ENCODE measurements around the gene STARD9. TPM values are rescaled to one million over a fixed set of nuclear protein-coding genes. Genes with fewer than 3 reads are reported as not detected.
A peak's percentile ranks its signal among the peaks of the same experiment; 100 is the strongest.

Gene STARD9
- total and polyA plus RNA-seq, 8 donors, result 9.4 to 22.6 (median 18.8) TPM

- no peak for DNase-seq
- intact Hi-C loops (cut with DNase I), result loop anchor here in 1 of 2 donors (10.0 kb wide), 1 partner anchor 86 kb away; no protein-coding TSS in a partner anchor
- no peaks in the 10 kb centered on the region for H3K27me3 ChIP-seq
- H3K9me3 ChIP-seq, result no peaks in the 10 kb centered on the region
- H3K4me1 ChIP-seq, result peaks cover 0 to 3% of the 10 kb centered on the region in 2 donors
- TF ChIP-seq CTCF (IDR thresholded peaks at IDR 0.05), result no peak
- no peak for ATAC-seq
- no peak overlapping the region for H3K4me3 ChIP-seq
- no peak overlapping the region for H3K27ac ChIP-seq
- peaks cover 4 to 56% of the 10 kb centered on the region in 2 donors for H3K36me3 ChIP-seq
Measured at GRCh38 chr15:42558739-42559138, 16.7 kb upstream of the STARD9 start.

GRCh38 chr15:42576040-42576594, 711 bp downstream of the STARD9 start:
- DNase-seq (no peak), ATAC-seq (no peak)
- peaks cover 0 to 11% of the 10 kb centered on the region in 2 donors for H3K27me3 ChIP-seq
- intact Hi-C loops (cut with DNase I), result no loop called here
- peaks cover 3 to 32% of the 10 kb centered on the region in 2 donors for H3K4me1 ChIP-seq
- H3K4me3 ChIP-seq, result peak overlapping the region; percentile 80 to 89
- H3K27ac ChIP-seq, result peak overlapping the region; percentile 80 to 84
- no peak for TF ChIP-seq CTCF (IDR thresholded peaks at IDR 0.05)
- H3K36me3 ChIP-seq, result no peaks in the 10 kb centered on the region
- no peaks in the 10 kb centered on the region for H3K9me3 ChIP-seq

GRCh38 chr15:42576776-42577175, 1.4 kb downstream of the STARD9 start:
- DNase-seq (no peak), ATAC-seq (no peak)
- no peaks in the 10 kb centered on the region for H3K9me3 ChIP-seq
- intact Hi-C loops (cut with DNase I), result no loop called here
- H3K36me3 ChIP-seq, result no peaks in the 10 kb centered on the region
- TF ChIP-seq CTCF (IDR thresholded peaks at IDR 0.05), result no peak
- peaks cover 6 to 39% of the 10 kb centered on the region in 2 donors for H3K4me1 ChIP-seq
- no peak overlapping the region for H3K27ac ChIP-seq
- H3K4me3 ChIP-seq, result peak overlapping the region in 1 of 2 donors; percentile 80
- peaks cover 0 to 11% of the 10 kb centered on the region in 2 donors for H3K27me3 ChIP-seq

- intact Hi-C loops (cut with DNase I), result no loop called here
- H3K27me3 ChIP-seq, result peaks cover 0 to 11% of the 10 kb centered on the region in 2 donors
- no peak overlapping the region for H3K27ac ChIP-seq
- H3K36me3 ChIP-seq, result no peaks in the 10 kb centered on the region
- DNase-seq, result peak in 2 of 4 donors; percentile 75 to 81
- H3K4me1 ChIP-seq, result peaks cover 9 to 47% of the 10 kb centered on the region in 2 donors
- TF ChIP-seq CTCF (IDR thresholded peaks at IDR 0.05), result no peak
- ATAC-seq, result no peak
- H3K9me3 ChIP-seq, result no peaks in the 10 kb centered on the region
- H3K4me3 ChIP-seq, result no peak overlapping the region
Measured at GRCh38 chr15:42577514-42578031, 2.2 kb downstream of the STARD9 start.

- H3K9me3 ChIP-seq, result no peaks in the 10 kb centered on the region
- intact Hi-C loops (cut with DNase I), result no loop called here
- peaks cover 0 to 11% of the 10 kb centered on the region in 2 donors for H3K27me3 ChIP-seq
- no peak overlapping the region for H3K27ac ChIP-seq
- H3K4me1 ChIP-seq, result peaks cover 9 to 54% of the 10 kb centered on the region in 2 donors
- H3K36me3 ChIP-seq, result no peaks in the 10 kb centered on the region
- H3K4me3 ChIP-seq, result no peak overlapping the region
- DNase-seq, result no peak
- ATAC-seq, result no peak
- no peak for TF ChIP-seq CTCF (IDR thresholded peaks at IDR 0.05)
Measured at GRCh38 chr15:42578984-42579537, 3.7 kb downstream of the STARD9 start.

All from left lung (tissue), 10 donors.